ENCODE data around the gene FAM8A1. TPM values are rescaled to one million over a fixed set of nuclear protein-coding genes. Genes with fewer than 3 reads are reported as not detected.

FAM8A1 gene
- total and polyA plus RNA-seq, 9 of the 15 experiments (the other 6 are each of a cell fraction or from before 2014, with no cell fraction given): 4.9 to 23.6 (median 14.2) TPM

- intact Hi-C loops (cut with micrococcal nuclease) (no loop called here), in situ Hi-C loops (cut with MboI) (no loop called here)
- Histone ChIP-seq H3K9me3 (replicated peaks; ENCODE audit: control insufficient read depth, insufficient read depth, low read depth, low read length) (no peaks in the 10 kb centered on the region), H3K9me1 (ENCODE audit: control insufficient read depth, insufficient read depth, low read length) (no peaks in the 10 kb centered on the region), H3K4me3 (no peak overlapping the region), H2AFZ (ENCODE audit: low read depth, low read length) (no peak overlapping the region), H3K9ac (ENCODE audit: insufficient read depth in 1 of 2, low read depth in 2 of 2, low read length in 2 of 2) (no peak overlapping the region), H3K79me2 (ENCODE audit: control insufficient read depth, insufficient read depth, low read length) (peaks cover 29% of the 10 kb centered on the region), H3K36me3 (ENCODE audit: control insufficient read depth, insufficient read depth, low read length) (peaks cover 74% of the 10 kb centered on the region), H4K20me1 (replicated peaks; ENCODE audit: control insufficient read depth, insufficient read depth, low read length) (no peaks in the 10 kb centered on the region), H3K27me3 (ENCODE audit: control insufficient read depth in 2 of 2, insufficient read depth in 2 of 2, low read length in 2 of 2) (no peaks in the 10 kb centered on the region), H3K4me1 (replicated peaks in 1 of 2; ENCODE audit: control insufficient read depth in 2 of 2, insufficient read depth in 2 of 2, low read length in 2 of 2) (no peaks in the 10 kb centered on the region), H3K4me2 (ENCODE audit: insufficient read depth, low read length) (no peak overlapping the region), H3K27ac (ENCODE audit: extremely low read depth, low read depth, low read length) (no peak overlapping the region)
- ChIA-PET CTCF (ENCODE audit: low intra/inter-chr PET ratio) (no interaction called here), POLR2A (interaction anchor here (1.9 kb wide), 1 partner anchor 12 kb away, joined by 6 read pairs; no protein-coding TSS in a partner anchor)
- no peak for ATAC-seq
- DNase-seq (ENCODE audit: extremely low read depth in 1 of 4, low spot score in 3 of 4): no peak
- TF ChIP-seq THAP7 (CRISPR knock-in tag; IDR thresholded peaks at IDR 0.05) (no peak), ZNF316 (IDR thresholded peaks at IDR 0.05) (no peak), NCOR1 (IDR thresholded peaks at IDR 0.05) (no peak), PTRF (tag; IDR thresholded peaks at IDR 0.05) (no peak), SIRT6 (IDR thresholded peaks at IDR 0.05; ENCODE audit: low read depth, low read length) (no peak), TCF3 (CRISPR knock-in tag; IDR thresholded peaks at IDR 0.05) (no peak), CC2D1A (IDR thresholded peaks at IDR 0.05) (no peak), ZNF77 (CRISPR knock-in tag; IDR thresholded peaks at IDR 0.05) (no peak), MTA1 (IDR thresholded peaks at IDR 0.05; ENCODE audit: borderline replicate concordance) (no peak), CCNT2 (IDR thresholded peaks at IDR 0.05; ENCODE audit: borderline replicate concordance, extremely low read depth, insufficient read length, low read depth, low read length) (no peak)
- TF ChIP-seq, protein P1, sequence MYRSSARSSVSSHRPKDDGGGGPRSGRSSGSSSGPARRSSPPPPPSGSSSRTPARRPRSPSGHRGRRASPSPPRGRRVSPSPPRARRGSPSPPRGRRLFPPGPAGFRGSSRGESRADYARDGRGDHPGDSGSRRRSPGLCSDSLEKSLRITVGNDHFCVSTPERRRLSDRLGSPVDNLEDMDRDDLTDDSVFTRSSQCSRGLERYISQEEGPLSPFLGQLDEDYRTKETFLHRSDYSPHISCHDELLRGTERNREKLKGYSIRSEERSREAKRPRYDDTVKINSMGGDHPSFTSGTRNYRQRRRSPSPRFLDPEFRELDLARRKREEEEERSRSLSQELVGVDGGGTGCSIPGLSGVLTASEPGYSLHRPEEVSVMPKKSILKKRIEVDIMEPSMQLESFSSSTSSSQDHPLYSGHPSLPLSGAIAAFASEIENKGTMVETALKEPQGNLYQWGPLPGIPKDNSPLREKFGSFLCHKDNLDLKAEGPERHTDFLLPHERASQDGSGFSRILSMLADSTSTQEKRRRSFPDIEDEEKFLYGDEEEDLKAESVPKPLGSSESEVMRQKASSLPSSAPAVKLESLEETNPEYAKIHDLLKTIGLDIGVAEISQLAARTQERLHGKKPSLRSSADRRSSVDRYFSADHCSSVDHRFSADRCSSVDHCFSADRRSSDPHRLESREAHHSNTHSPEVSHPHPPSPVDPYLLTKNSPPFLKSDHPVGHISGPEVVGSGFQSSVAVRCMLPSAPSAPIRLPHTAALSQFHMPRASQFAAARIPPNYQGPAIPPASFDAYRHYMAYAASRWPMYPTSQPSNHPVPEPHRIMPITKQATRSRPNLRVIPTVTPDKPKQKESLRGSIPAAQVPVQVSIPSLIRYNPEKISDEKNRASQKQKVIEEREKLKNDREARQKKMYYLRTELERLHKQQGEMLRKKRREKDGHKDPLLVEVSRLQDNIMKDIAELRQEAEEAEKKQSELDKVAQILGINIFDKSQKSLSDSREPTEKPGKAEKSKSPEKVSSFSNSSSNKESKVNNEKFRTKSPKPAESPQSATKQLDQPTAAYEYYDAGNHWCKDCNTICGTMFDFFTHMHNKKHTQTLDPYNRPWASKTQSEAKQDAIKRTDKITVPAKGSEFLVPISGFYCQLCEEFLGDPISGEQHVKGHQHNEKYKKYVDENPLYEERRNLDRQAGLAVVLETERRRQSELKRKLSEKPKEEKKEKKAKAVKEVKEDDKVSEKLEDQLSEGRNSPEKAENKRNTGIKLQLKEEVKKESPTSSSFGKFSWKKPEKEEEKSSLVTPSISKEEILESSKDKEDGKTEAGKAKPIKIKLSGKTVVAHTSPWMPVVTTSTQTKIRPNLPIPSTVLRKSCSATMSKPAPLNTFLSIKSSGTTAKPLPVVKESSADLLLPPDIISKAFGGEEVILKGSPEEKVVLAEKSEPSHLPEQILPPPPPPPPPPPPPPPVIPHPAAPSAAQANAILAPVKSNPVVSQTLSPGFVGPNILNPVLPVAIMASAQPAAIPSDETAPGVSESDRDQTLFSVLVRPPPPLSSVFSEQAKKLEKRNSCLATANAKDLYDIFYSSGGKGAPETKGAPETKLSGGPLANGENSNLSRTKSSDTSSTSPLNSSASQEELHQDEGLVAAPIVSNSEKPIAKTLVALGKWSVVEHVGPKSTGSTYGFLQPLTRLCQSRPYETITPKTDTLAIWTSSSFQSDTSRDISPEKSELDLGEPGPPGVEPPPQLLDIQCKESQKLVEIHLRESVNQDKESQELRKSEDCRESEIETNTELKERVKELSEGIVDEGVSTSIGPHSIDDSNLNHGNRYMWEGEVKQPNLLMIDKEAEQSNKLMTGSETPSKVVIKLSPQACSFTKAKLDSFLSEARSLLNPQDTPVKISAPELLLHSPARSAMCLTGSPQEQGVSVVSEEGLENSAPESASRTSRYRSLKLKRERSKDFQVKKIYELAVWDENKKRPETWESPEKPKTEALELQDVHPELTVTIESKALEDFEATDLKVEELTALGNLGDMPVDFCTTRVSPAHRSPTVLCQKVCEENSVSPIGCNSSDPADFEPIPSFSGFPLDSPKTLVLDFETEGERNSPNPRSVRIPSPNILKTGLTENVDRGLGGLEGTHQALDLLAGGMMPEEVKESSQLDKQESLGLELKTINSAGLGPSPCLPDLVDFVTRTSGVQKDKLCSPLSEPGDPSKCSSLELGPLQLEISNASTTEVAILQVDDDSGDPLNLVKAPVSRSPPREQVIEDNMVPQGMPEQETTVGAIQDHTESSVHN (IDR thresholded peaks at IDR 0.05; ENCODE audit: borderline replicate concordance in 1 of 2, low read depth in 1 of 2): no peak
- BruUV-seq (replicated peaks): no TSS peak
- FAIRE-seq: no peak
- WGBS (ENCODE audit: insufficient coverage, low coverage, missing lambda C conversion rate): 96% methylated on average over 4 of the region's 4 CpGs
Measured at GRCh38 chr6:17615794-17616193, 15.7 kb downstream of the FAM8A1 start.

Measured in K562 (cell line).